HG03196 (cell line): ENCODE measurements around the gene PLXNB3.
"Not testable (repeated sequence)": the region's sequence is repeated elsewhere in the genome, so short reads cannot be mapped to it uniquely, and the experiment has no call there.

Source experiments
- ATAC-seq: cut with Tn5 transposase; IDR thresholded peaks from one replicate; pipeline ENCODE4 v1.9.1; 2021; ENCODE audit not compliant: unreplicated experiment

PLXNB3 gene

DNA sequence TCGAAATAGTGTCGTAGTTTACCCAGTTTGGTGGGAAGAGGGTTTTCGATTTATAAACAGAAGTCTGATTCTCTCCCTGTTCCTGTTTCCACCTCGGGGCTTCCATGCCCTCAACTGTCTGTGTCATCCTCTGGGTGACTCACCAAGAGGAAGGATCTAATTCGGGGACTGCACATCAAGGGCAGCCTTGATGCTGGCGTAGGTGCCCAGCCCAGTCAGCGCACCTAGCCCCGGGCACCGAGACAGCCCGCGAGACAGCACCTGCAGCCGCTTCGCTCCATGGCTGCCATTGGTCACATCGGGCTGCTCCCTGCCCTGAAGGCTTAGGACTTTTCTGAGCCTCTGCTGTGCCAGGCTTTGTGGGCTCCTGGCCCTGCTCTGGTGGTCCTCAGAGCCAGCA lies 31.6 kb upstream of the PLXNB3 start:
- ATAC-seq = no peak

DNA sequence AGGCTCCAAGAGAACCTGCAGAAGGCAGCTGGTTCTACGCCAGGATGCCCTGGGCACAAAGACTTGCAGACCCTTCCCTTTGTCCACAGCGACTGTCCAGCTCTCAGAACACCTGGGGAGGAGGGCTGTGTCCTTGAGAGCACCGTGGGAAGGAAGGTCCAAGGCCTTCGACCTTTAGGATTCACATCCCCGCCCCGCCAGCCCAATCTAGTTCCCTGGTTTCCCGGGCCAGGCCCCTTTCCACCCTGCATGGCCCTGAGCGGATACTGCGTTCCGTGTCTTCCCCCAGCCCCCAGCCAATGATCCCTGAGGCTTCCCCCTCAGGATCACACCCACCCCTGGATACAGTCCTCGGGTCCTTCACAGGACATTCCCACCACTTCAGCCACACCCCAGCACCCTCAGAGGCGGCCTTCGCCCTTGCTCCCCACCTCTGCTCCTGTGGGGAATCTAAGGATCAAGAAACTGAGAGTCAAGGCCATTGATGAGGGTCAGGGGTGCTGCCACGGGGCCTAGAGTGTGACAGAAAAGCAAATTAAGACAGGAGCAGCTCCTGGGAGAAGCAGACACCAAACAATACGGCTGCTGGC lies 30.3 kb upstream of the PLXNB3 start:
- ATAC-seq = no peak

DNA sequence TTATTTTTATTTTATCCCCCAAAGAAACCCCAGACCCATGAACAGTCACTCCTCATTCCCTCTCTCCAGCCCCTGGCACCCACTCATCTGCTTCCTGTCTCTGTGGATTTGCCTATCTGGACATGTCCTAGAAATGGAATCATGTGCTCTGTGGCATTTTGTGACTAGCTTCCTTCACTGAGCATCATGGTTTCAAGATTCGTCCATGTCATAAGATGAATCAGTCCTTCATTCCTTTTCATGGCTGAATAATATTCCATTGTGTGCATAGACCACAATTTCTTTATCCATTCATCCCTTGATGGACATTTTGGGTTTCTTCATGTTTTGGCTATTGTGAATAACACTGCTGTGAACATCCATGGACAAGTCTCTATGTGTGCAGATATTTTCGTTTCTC lies 29.2 kb upstream of the PLXNB3 start:
- ATAC-seq = no peak

DNA sequence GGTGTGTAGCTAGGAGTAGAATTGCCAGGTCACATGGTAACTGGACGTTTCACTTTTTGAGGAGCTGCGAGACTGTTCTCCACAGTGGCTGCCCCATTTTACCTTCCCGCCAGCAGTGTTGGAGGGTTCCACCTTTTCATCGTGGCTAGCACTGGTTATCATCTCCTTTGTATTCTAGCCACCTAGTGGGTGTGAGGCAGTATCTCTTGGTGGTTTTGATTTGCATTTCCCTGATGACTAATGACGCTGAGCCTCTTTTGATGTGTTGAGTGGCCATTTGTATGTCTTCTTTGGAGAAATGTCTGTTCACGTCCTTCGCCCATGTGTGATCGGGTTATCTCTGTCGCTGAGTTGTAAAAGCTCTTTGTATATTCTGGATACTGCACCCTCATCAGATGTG lies 28.8 kb upstream of the PLXNB3 start:
- ATAC-seq = no peak

DNA sequence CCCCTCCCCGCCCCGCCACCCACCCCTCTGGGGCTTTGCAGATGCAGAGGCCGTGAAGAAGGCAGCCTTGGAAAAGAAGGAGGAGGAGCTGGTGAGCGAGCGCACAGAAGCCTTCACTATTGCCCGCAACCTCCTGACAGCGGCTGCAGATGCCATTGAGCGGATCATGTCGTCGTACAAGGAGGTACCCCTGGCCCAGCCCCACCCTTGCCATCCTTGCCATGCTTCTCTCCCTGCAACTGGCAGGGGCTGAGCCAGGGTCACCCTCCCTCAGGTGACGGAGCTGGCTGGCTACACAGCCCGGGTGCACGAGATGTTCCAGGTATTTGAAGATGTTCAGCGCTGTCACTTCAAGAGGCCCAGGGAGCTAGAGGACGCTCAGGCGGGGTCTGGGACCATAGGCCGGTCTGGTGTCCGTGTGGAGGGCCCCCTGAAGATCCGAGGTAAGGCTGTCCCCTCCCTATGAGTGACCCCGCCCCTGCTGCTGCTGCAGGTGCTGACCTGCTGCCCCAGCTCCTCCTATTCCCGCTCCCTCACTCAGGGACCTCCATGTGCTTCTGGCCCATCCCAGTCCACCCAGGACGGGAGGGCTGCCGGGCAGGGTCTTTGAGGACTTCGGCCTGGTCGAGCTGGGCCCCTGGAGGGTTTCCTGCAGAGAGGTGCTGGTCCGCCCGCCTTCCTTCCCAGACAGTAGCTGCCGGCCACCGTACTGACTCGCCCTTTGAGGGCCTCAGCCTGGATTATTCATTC lies 27.8 kb upstream of the PLXNB3 start:
- no peak for ATAC-seq

DNA sequence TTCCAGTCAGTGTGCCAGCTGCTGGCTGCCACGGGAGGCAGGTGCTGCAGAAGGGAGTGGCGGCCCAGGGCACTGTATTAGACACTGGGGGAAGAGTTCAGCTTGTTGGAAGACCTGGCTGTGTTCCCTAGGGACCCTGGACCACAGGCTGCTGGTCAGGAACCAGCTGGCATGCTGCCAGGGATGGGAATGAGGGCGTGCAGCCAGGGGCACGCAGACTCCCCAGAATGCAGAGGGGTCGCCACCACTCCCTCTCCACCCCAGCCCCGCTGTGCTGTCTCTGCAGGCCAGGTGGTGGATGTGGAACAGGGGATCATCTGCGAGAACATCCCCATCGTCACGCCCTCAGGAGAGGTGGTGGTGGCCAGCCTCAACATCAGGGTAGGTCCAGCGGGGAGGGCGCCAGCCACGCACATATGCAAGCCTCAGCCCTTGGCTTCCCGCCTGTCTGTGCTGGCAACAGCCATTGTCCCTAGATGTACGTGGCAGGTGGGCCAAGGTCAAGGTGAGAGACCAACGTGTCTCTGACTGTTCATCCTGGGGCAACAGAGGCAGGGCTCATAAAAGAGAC lies 27.1 kb upstream of the PLXNB3 start:
- no peak for ATAC-seq

DNA sequence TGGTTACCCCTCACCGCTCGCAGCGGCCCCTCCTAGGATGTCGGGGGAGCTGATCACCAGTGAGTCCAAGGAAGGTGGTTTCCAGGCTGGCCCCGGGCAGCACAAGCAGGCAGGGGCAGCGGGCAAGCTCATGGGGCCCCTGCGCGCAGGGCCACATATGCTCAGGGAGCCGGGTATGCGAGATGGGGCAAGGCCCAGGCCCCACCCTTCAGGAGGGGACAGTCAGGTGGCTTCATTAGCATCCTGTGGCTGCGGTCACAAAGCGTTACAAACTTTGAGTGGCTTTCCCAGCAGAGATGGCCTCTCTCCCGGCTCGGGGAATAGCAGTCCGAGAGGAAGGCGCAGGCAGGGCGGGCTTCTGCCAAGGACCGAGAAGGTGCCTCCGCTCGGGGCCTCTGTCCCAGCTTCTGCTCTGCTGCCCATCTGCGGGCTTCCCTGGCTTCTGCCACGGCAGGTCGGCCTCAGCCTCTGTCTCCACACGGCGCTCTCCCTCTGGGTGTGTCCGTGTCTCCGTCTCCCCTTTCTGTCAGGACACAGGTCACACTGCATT lies 25.9 kb upstream of the PLXNB3 start:
- no peak for ATAC-seq

DNA sequence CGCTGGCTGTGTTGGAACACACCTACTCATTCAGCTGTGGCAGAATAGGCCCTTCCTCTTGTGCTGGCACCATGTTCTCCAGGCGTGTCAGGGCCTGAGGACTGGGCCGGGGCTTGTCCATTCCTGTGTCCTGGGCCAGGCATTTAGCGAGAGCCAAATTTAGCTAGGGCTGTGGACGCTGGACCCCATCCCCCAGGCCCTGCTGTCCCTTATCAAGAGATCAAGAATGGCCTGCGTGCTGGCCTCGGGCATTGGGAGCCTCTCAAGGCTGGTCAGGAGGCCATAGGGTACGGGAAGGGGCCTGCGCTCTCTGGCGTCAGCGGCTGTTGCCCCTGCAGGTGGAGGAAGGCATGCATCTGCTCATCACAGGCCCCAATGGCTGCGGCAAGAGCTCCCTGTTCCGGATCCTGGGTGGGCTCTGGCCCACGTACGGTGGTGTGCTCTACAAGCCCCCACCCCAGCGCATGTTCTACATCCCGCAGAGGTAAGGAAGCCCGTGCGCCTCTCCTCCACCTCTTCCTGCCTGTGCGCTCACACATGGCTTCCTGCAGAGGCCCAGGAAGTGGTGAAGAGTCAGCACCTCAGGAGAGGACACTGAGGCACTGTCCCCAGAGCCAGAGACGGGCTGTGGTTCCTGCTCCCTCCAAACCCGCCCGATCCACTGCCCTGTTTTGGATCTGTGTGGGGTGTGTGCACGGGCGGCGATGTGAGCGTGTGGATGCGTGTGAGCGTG lies 24.1 kb upstream of the PLXNB3 start:
- ATAC-seq = no peak

DNA sequence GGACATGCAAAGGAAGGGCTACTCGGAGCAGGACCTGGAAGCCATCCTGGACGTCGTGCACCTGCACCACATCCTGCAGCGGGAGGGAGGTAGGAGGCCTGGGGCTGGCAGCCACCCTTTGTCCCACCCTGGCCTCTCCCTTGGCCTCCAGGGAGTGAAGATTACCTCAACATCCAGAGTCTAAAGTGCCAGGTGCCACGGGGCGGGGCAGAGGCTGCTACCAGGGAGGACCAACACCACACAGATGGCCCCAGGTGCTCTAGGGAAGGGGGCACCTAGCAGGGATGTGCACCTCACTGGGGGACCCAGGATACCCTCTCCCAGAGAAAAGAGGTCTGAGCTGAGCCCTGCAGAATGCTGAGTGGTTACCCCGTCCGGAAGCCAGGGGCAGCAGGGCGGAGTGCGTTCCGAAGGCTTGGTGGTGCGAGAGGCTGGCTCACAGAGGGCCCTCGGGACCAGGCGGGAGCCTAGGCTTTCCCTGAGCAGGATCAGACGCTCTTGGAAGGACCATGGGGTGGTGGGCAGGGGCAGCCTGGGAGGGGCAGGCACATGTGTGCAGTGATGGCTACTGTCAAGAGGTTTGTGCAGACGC lies 23.3 kb upstream of the PLXNB3 start:
- ATAC-seq = no peak

DNA sequence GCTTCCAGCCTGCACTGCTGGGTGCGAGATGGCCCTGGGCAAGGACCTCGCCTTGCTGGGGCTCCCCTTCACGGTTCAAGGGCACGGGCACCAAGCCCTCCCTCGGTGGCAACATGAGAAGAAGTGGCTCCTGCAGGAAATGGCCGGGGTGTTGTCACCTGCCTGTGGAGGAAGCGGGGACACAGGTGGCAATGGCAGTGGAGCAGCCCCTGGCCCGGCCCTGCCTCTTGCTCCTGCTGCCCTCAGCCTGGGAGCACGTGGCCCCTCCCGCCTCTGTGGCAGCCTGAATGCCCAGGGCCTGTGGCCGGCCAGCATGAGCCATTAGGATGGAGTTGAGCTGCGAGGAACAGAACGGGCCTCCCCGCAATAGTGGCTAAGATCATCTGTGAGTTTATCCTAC lies 22.6 kb upstream of the PLXNB3 start:
- no peak for ATAC-seq

DNA sequence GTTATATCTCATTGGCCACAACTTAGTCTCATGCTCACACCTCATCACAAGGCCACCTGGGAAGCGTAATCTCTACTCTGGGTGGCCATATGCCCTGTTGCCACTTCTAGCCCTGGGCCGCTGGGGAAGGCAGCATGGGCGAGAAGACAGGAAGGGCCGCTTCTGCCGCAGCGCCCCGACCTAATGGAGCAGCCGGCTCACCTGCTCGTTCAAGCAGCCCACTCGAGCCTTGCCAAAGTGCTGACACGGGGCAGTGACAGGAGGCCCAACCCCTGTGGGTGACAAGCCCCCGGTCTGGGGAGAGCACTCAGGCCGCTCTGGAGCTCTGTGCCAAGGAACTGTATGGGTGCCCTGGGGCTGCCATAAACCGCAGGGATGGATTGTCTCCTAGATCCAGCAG lies 21.9 kb upstream of the PLXNB3 start:
- ATAC-seq = not testable (repeated sequence)

DNA sequence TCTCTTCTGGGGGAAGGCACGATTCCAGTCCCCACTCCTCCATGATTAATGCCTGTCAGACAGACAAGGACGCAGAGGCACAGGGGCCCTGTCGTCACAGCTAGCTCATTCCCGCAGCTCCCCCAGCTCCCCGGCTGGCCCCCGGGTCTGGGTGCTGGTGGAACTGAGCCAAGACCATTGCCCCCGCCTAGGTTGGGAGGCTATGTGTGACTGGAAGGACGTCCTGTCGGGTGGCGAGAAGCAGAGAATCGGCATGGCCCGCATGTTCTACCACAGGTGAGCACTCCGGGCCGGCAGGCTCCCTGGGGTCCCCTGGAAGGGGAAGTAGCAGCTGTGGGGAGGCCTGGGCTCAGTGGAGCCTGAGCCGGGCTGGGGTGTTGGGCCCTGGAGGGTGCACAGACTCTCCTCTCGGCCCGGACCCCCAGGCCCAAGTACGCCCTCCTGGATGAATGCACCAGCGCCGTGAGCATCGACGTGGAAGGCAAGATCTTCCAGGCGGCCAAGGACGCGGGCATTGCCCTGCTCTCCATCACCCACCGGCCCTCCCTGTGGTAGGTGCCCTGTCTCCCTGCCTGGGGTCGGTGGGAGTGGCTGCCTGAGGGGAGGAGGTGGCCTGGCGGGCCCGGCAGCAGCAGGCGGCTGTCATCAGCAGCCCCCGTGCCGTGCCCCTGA lies 21.1 kb upstream of the PLXNB3 start:
- not testable (repeated sequence) for ATAC-seq

DNA sequence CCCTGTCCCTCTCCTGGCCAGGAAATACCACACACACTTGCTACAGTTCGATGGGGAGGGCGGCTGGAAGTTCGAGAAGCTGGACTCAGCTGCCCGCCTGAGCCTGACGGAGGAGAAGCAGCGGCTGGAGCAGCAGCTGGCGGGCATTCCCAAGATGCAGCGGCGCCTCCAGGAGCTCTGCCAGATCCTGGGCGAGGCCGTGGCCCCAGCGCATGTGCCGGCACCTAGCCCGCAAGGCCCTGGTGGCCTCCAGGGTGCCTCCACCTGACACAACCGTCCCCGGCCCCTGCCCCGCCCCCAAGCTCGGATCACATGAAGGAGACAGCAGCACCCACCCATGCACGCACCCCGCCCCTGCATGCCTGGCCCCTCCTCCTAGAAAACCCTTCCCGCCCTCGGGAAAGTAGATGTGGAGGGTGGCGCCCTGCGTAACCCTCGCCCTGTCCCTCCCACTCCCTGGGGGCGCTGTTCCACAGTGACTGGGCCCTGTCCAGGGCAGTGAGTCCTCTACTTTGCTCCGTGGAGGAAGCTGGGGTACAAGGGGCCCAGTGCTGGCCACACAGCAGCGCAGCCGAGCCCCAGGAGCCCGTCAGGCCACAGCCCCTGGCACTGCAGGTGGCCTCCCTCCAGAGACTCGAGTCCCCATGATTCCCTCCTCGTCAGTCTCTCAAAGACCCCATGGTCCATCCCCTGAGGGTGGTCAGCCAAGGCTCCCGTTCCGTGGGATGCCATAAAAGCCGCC lies 20.4 kb upstream of the PLXNB3 start:
- ATAC-seq = not testable (repeated sequence)

DNA sequence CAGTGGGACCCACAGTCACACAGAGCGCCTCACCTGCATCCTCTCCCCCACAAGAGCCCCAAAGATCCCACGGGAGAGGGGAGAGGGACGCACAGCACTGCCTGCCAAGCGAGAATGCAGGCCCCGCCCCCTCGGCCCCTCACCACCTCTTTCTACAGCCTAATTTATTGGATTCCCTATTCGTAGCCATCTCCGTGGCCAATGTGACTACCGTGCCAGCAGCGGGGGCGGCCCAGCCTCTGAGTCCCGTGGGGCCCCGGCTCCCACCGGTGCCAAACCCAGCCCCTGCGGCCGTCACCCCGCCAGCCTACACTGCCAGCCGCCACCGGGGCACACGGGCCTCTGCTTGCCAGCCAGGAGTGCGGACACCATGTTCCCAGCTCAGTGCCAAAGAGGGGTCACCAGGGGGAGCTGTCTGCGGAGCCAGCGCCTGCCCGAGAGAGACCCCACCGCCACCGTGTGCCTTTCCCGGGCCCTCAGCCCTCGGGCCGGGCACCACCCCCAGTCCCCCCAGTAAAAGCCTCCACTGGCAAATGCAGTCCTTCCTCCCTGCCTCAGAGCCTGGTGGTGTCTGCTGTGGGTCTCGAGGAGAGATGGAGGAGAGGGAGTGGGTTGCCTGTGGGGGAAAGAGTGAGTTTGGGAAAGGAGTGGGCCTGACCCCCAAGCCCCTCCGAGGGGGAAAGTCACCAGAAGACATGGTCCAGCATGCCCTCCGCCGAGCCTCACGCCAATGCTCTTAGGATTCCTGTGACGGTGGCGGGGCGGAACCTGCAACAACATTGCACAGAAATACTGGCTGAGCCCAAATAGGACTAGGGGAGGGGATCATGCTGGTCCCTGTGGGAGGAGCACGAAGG lies 19.6 kb upstream of the PLXNB3 start:
- ATAC-seq = no peak

DNA sequence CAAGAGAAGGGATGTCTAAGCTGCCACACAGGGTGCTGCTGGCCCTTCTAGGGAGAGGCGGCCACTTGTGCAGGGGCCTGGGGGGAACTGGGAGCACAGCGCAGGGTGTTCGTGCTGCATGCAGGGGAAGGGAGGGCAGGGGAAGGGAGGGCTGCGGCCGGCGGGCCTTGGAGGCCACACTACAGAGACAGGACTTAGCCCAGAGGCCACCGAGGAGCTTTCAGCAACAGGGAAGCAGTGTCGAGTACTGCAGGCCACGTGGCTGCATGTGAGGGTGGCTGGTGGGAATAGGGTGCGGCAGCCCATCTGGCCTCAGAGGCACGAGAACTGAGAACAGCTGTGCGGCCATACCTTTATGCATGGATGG lies 19.0 kb upstream of the PLXNB3 start:
- not testable (repeated sequence) for ATAC-seq

DNA sequence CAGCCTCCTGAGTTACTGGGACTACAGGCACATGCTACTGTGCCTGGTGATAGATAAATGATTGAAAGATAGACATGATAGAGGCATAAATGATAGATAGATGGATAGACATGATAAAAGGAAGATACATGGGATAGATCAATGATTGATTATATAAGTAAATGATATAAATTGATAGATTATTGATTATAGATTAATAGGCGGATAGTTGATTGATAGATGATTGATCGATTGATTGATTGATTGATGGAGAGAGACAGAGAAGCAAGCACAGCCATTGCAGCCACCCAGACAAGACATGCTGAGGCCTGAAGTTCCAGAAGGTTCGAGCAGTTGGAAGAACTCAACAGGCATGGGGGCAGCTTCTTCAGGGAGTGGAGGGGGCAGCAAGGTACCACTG lies 17.7 kb upstream of the PLXNB3 start:
- no peak for ATAC-seq

DNA sequence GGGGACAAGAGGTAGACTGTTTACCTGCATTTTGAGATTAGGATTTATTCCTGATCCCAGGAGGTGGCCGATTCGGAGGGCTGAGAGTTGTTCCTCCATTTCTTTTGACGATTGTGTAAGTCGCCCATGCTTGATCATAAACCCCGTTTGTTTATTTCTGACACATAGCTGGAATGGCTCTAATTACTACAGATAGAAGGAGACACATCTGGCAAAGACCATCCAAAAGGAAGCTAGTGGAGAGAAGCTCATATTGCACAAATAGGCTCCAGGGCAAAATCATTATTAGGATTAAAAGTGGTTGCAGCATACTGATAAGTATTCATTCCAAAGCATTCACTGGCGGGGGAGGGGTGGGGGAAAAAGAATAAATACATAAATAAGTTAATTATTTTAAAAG lies 17.1 kb upstream of the PLXNB3 start:
- ATAC-seq = not testable (repeated sequence)

DNA sequence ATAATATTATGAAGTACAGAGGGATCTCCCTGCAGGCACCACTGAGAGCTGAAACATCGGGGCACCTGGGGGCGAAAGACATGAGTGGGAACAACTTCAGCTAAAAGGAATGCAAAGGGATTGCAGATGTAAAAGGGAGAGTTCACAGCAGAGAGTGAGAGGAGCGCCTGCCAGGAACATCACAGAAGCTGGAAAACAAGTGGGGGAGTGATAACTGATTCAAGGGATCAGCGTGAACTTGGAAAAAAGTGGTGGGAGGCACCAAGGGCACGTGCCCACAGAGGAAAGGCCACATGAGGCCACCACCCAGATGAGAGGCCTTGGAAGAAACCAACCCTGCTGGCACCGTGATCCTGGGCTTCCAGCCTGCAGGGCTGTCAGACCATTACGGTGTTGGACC lies 15.0 kb upstream of the PLXNB3 start:
- not testable (repeated sequence) for ATAC-seq

DNA sequence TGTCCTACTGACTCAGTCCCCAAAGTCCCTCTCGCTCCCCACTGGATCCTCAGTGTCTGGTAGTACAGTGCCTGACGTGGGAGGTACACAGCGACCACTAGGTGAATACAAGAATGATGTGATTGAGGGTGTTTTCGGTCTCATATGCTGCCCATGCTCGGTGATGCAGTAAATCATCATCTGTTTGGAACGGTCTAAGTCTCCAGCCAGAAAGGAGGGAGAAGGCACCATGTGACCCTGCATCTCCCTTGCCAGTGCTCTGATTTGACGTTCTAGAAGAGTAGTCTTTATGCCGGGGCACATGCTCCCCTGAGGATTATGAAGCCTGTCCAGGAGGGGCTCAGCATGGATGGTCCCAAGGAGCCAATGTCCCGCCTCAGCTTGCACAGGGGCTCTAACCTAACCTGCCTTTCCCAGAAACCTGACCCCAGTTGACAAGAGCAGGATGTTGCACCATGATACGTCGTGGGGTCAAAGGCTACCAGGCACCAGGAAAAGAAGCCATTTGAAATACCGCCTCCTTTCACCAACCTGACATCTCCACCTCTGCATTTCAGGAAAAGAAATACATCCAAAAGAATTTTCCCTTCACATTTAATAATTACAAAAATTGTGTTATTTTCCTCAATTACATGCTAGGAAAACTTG lies 13.8 kb upstream of the PLXNB3 start:
- no peak for ATAC-seq
